Measurements from ENCODE around the gene S100A9.
"Not testable (repeated sequence)": the region's sequence is repeated elsewhere in the genome, so short reads cannot be mapped to it uniquely, and the experiment has no call there.

S100A9 gene

GRCh38 chr1:153403421-153404085 is 45.9 kb downstream of the S100A9 start:
- no peak for TF ChIP-seq Cebpa-rat (IDR thresholded peaks at IDR 0.05)
- H3K36me3 ChIP-seq: no peaks in the 10 kb centered on the region
- H3K4me2 ChIP-seq: no peak overlapping the region
- H3K4me3 ChIP-seq: no peak overlapping the region
- no peaks in the 10 kb centered on the region for H3K4me1 ChIP-seq
- no peaks in the 10 kb centered on the region for H4K20me1 ChIP-seq
- no peaks in the 10 kb centered on the region for H3K9me3 ChIP-seq
- H3K27me3 ChIP-seq: no peaks in the 10 kb centered on the region
- H3K27ac ChIP-seq: no peak overlapping the region
- no peak overlapping the region for H3K9ac ChIP-seq

GRCh38 chr1:153404086-153404635 is 46.5 kb downstream of the S100A9 start:
- no peaks in the 10 kb centered on the region for H3K9me3 ChIP-seq
- H3K4me3 ChIP-seq: no peak overlapping the region
- H4K20me1 ChIP-seq: no peaks in the 10 kb centered on the region
- no peak overlapping the region for H3K4me2 ChIP-seq
- no peaks in the 10 kb centered on the region for H3K4me1 ChIP-seq
- H3K27me3 ChIP-seq: no peaks in the 10 kb centered on the region
- no peak for TF ChIP-seq Cebpa-rat (IDR thresholded peaks at IDR 0.05)
- no peak overlapping the region for H3K9ac ChIP-seq
- no peak overlapping the region for H3K27ac ChIP-seq
- H3K36me3 ChIP-seq: no peaks in the 10 kb centered on the region

GRCh38 chr1:153404768-153405167 is 47.1 kb downstream of the S100A9 start:
- TF ChIP-seq Cebpa-rat (IDR thresholded peaks at IDR 0.05): no peak
- no peak overlapping the region for H3K4me3 ChIP-seq
- no peaks in the 10 kb centered on the region for H3K4me1 ChIP-seq
- H4K20me1 ChIP-seq: no peaks in the 10 kb centered on the region
- H3K4me2 ChIP-seq: no peak overlapping the region
- no peaks in the 10 kb centered on the region for H3K9me3 ChIP-seq
- no peak overlapping the region for H3K9ac ChIP-seq
- no peaks in the 10 kb centered on the region for H3K36me3 ChIP-seq
- no peak overlapping the region for H3K27ac ChIP-seq
- no peaks in the 10 kb centered on the region for H3K27me3 ChIP-seq

- H3K4me2 ChIP-seq: not testable (repeated sequence)
Measured at GRCh38 chr1:153405825-153406599, 48.4 kb downstream of the S100A9 start.

GRCh38 chr1:153407274-153407673 is 49.6 kb downstream of the S100A9 start:
- not testable (repeated sequence) for H3K4me3 ChIP-seq, H3K27me3 ChIP-seq, H3K4me1 ChIP-seq, H3K9me3 ChIP-seq, H3K9ac ChIP-seq, H3K36me3 ChIP-seq, H3K4me2 ChIP-seq, H4K20me1 ChIP-seq, H3K27ac ChIP-seq

More at GRCh38 chr1:153405825-153406599, 48.4 kb downstream of the S100A9 start:
- not testable (repeated sequence) for H4K20me1 ChIP-seq, H3K9me3 ChIP-seq, H3K4me3 ChIP-seq, H3K27ac ChIP-seq, H3K9ac ChIP-seq, H3K36me3 ChIP-seq, H3K27me3 ChIP-seq, H3K4me1 ChIP-seq
